Measurements from ENCODE around the gene LRRC7.

LRRC7 gene

GRCh38 chr1:69987881-69988280 is 420.2 kb downstream of the LRRC7 start:
- no peaks in the 10 kb centered on the region for H3K9me2 ChIP-seq (replicated peaks; ENCODE audit: low read depth, low read length)
- H3K9me3 ChIP-seq (ENCODE audit: insufficient read depth, low read depth, low read length), result no peaks in the 10 kb centered on the region
- no peaks in the 10 kb centered on the region for H3K36me3 ChIP-seq (ENCODE audit: insufficient read depth, low read length)
- H3K27me3 ChIP-seq (ENCODE audit: insufficient read depth, low read length, poor library complexity, severe bottlenecking), result no peaks in the 10 kb centered on the region
- no peak overlapping the region for H2AFZ ChIP-seq (ENCODE audit: low read length)
- H3F3A ChIP-seq (ENCODE audit: low read depth), result no peaks in the 10 kb centered on the region
- no peak overlapping the region for H3K9ac ChIP-seq (ENCODE audit: low read depth, low read length, poor library complexity, severe bottlenecking)
- no peaks in the 10 kb centered on the region for H3K79me2 ChIP-seq (ENCODE audit: insufficient read depth, low read length)
- H3K4me1 ChIP-seq (ENCODE audit: insufficient read depth, low read length, poor library complexity, severe bottlenecking), result no peaks in the 10 kb centered on the region
- TF ChIP-seq EZH2phosphoT487 (IDR thresholded peaks at IDR 0.05; ENCODE audit: borderline replicate concordance) (no peak), CTCF (conservative IDR thresholded peaks at IDR 0.05; ENCODE audit: low read length) (no peak)
- no peaks in the 10 kb centered on the region for H4K20me1 ChIP-seq (ENCODE audit: insufficient read depth, low read length, poor library complexity, severe bottlenecking)
- no peak overlapping the region for H3K4me3 ChIP-seq (ENCODE audit: low read length, poor library complexity, severe bottlenecking)
- no peak overlapping the region for H3K4me2 ChIP-seq (ENCODE audit: low read depth, low read length, poor library complexity, severe bottlenecking)

- H3K9me2 ChIP-seq (replicated peaks; ENCODE audit: low read depth, low read length), result no peaks in the 10 kb centered on the region
- H3K4me2 ChIP-seq (ENCODE audit: low read depth, low read length, poor library complexity, severe bottlenecking), result no peak overlapping the region
- no peaks in the 10 kb centered on the region for H3K36me3 ChIP-seq (ENCODE audit: insufficient read depth, low read length)
- H3K79me2 ChIP-seq (ENCODE audit: insufficient read depth, low read length), result no peaks in the 10 kb centered on the region
- no peak overlapping the region for H3K4me3 ChIP-seq (ENCODE audit: low read length, poor library complexity, severe bottlenecking)
- no peak overlapping the region for H3K9ac ChIP-seq (ENCODE audit: low read depth, low read length, poor library complexity, severe bottlenecking)
- peaks cover 3% of the 10 kb centered on the region for H3K4me1 ChIP-seq (ENCODE audit: insufficient read depth, low read length, poor library complexity, severe bottlenecking)
- H3F3A ChIP-seq (ENCODE audit: low read depth), result no peaks in the 10 kb centered on the region
- H4K20me1 ChIP-seq (ENCODE audit: insufficient read depth, low read length, poor library complexity, severe bottlenecking), result no peaks in the 10 kb centered on the region
- H3K9me3 ChIP-seq (ENCODE audit: insufficient read depth, low read depth, low read length), result no peaks in the 10 kb centered on the region
- no peak for TF ChIP-seq EZH2phosphoT487 (IDR thresholded peaks at IDR 0.05; ENCODE audit: borderline replicate concordance)
- no peak for TF ChIP-seq CTCF (conservative IDR thresholded peaks at IDR 0.05; ENCODE audit: low read length)
- no peak overlapping the region for H2AFZ ChIP-seq (ENCODE audit: low read length)
- H3K27me3 ChIP-seq (ENCODE audit: insufficient read depth, low read length, poor library complexity, severe bottlenecking), result no peaks in the 10 kb centered on the region
These were observed 423.9 kb downstream of the LRRC7 start for GRCh38 chr1:69991644-69992043.

GRCh38 chr1:69992594-69992993 is 424.9 kb downstream of the LRRC7 start:
- Histone ChIP-seq H4K20me1 (ENCODE audit: insufficient read depth, low read length, poor library complexity, severe bottlenecking) (no peaks in the 10 kb centered on the region), H3K9me3 (ENCODE audit: insufficient read depth, low read depth, low read length) (no peaks in the 10 kb centered on the region), H3K27me3 (ENCODE audit: insufficient read depth, low read length, poor library complexity, severe bottlenecking) (no peaks in the 10 kb centered on the region), H3K4me1 (ENCODE audit: insufficient read depth, low read length, poor library complexity, severe bottlenecking) (peaks cover 3% of the 10 kb centered on the region), H3K4me3 (ENCODE audit: low read length, poor library complexity, severe bottlenecking) (no peak overlapping the region), H3K9me2 (replicated peaks; ENCODE audit: low read depth, low read length) (no peaks in the 10 kb centered on the region), H3K9ac (ENCODE audit: low read depth, low read length, poor library complexity, severe bottlenecking) (no peak overlapping the region), H3K36me3 (ENCODE audit: insufficient read depth, low read length) (no peaks in the 10 kb centered on the region), H3K79me2 (ENCODE audit: insufficient read depth, low read length) (no peaks in the 10 kb centered on the region), H3F3A (ENCODE audit: low read depth) (no peaks in the 10 kb centered on the region), H3K4me2 (ENCODE audit: low read depth, low read length, poor library complexity, severe bottlenecking) (no peak overlapping the region), H2AFZ (ENCODE audit: low read length) (no peak overlapping the region)
- TF ChIP-seq EZH2phosphoT487 (IDR thresholded peaks at IDR 0.05; ENCODE audit: borderline replicate concordance), result no peak
- no peak for TF ChIP-seq CTCF (conservative IDR thresholded peaks at IDR 0.05; ENCODE audit: low read length)
